ENCODE data around the gene ATP6V1E1. TPM values are rescaled to one million over a fixed set of nuclear protein-coding genes. Genes with fewer than 3 reads are reported as not detected.

The ATP6V1E1 gene
- total RNA-seq, 4 donors from 2014 or later, result 88.6 to 132 (median 119) TPM

GRCh38 chr22:17665854-17666253, 37.3 kb upstream of the ATP6V1E1 start:
- whole genome bisulfite sequencing, 2 donors, result 83 to 88% methylated on average over 3 of the region's 3 CpGs
- TF ChIP-seq, protein P1, sequence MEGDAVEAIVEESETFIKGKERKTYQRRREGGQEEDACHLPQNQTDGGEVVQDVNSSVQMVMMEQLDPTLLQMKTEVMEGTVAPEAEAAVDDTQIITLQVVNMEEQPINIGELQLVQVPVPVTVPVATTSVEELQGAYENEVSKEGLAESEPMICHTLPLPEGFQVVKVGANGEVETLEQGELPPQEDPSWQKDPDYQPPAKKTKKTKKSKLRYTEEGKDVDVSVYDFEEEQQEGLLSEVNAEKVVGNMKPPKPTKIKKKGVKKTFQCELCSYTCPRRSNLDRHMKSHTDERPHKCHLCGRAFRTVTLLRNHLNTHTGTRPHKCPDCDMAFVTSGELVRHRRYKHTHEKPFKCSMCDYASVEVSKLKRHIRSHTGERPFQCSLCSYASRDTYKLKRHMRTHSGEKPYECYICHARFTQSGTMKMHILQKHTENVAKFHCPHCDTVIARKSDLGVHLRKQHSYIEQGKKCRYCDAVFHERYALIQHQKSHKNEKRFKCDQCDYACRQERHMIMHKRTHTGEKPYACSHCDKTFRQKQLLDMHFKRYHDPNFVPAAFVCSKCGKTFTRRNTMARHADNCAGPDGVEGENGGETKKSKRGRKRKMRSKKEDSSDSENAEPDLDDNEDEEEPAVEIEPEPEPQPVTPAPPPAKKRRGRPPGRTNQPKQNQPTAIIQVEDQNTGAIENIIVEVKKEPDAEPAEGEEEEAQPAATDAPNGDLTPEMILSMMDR (IDR thresholded peaks at IDR 0.05), result no peak
- TF ChIP-seq POLR2A (IDR thresholded peaks at IDR 0.05), result no peak
- no peak overlapping the region for H3K4me3 ChIP-seq (replicated peaks in 1 of 3)
- H3K27ac ChIP-seq, result no peak overlapping the region
- intact Hi-C loops (cut with DNase I), result no loop called here
- peaks cover under 1 to 18% of the 10 kb centered on the region in 2 donors for H3K36me3 ChIP-seq
- no peaks in the 10 kb centered on the region for H3K4me1 ChIP-seq
- no peaks in the 10 kb centered on the region for H3K27me3 ChIP-seq
- no peak for DNase-seq
- no peaks in the 10 kb centered on the region for H3K9me3 ChIP-seq

GRCh38 chr22:17665248-17665647, 36.7 kb upstream of the ATP6V1E1 start:
- WGBS, 2 donors, result 93 to 95% methylated on average over 3 of the region's 3 CpGs
- H3K36me3 ChIP-seq, result peaks cover 6 to 19% of the 10 kb centered on the region in 2 donors
- DNase-seq, result no peak
- no peak for TF ChIP-seq POLR2A (IDR thresholded peaks at IDR 0.05)
- TF ChIP-seq, protein P1 (IDR thresholded peaks at IDR 0.05), result no peak
- H3K27ac ChIP-seq, result no peak overlapping the region
- no peaks in the 10 kb centered on the region for H3K4me1 ChIP-seq
- no peak overlapping the region for H3K4me3 ChIP-seq (replicated peaks in 1 of 3)
- no peaks in the 10 kb centered on the region for H3K27me3 ChIP-seq
- intact Hi-C loops (cut with DNase I), result no loop called here
- no peaks in the 10 kb centered on the region for H3K9me3 ChIP-seq

DNA sequence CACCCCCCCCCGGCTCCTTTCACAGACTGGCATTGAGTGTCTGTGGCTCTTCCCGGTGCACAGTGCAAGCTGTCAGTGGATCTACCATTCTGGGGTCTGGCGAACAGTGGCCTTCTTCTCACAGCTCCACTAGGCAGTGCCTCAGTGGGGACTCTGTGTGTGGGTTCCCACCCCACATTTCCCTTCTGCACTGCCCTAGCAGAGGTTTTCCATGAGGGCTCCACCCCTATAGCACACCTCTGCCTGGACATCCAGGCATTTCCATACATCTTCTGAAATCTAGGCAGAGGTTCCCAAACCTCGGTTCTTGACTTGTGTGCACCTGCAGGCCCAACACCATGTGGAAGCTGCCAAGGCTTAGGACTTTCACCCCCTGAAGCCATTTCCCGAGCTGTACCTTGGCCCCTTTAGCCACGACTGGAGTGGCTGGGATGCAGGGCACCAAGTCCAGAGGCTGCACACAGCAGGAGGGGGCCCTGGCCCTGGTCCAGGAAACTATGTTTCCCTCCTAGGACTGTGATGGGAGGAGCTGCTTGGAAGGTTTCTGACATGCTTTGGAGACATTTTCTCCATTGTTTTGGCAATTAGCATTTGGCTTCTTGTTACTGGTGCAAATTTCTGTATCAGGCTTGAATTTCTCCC, 36.0 kb upstream of the ATP6V1E1 start:
- TF ChIP-seq, protein P1 (IDR thresholded peaks at IDR 0.05), result no peak
- TF ChIP-seq POLR2A (IDR thresholded peaks at IDR 0.05), result no peak
- H3K4me3 ChIP-seq (replicated peaks in 1 of 3), result no peak overlapping the region
- H3K36me3 ChIP-seq, result peaks cover 13 to 19% of the 10 kb centered on the region in 2 donors
- H3K9me3 ChIP-seq, result no peaks in the 10 kb centered on the region
- no peaks in the 10 kb centered on the region for H3K27me3 ChIP-seq
- 96% methylated on average over 6 of the region's 6 CpGs for WGBS, 2 donors
- no peak overlapping the region for H3K27ac ChIP-seq
- no peaks in the 10 kb centered on the region for H3K4me1 ChIP-seq
- intact Hi-C loops (cut with DNase I), result no loop called here
- DNase-seq, result no peak

GRCh38 chr22:17656870-17657395, 28.4 kb upstream of the ATP6V1E1 start:
- no peak overlapping the region for H3K27ac ChIP-seq
- no peak for DNase-seq
- WGBS, 2 donors, result 81 to 87% methylated on average over 10 of the region's 10 CpGs
- no peak for TF ChIP-seq POLR2A (IDR thresholded peaks at IDR 0.05)
- TF ChIP-seq, protein P1 (IDR thresholded peaks at IDR 0.05), result no peak
- no peaks in the 10 kb centered on the region for H3K9me3 ChIP-seq
- H3K36me3 ChIP-seq, result peaks cover 10 to 17% of the 10 kb centered on the region in 2 donors
- no peaks in the 10 kb centered on the region for H3K4me1 ChIP-seq
- H3K27me3 ChIP-seq, result no peaks in the 10 kb centered on the region
- intact Hi-C loops (cut with DNase I), result no loop called here
- H3K4me3 ChIP-seq (replicated peaks in 1 of 3), result no peak overlapping the region

DNA sequence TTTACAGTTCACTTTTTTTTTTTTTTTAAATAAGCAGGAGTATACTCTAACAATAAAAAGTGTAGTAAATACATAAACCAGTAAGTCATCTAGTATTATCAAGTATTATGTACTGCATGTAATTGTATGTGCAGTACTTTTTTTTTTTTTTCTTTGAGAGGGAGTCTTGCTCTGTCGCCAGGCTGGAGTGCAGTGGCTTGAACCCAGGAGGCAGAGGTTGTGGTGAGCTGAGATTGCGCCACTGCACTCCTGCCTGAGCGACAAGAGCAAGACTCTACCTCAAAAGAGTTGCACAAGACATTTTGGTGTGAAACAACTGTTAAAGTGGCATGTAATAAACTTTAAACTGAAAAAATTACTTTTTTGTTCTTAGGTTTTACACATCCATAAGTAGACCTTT, 26.7 kb upstream of the ATP6V1E1 start:
- peaks cover 5 to 11% of the 10 kb centered on the region in 2 donors for H3K36me3 ChIP-seq
- no peaks in the 10 kb centered on the region for H3K9me3 ChIP-seq
- no peak for TF ChIP-seq POLR2A (IDR thresholded peaks at IDR 0.05)
- TF ChIP-seq, protein P1 (IDR thresholded peaks at IDR 0.05), result no peak
- no peak overlapping the region for H3K4me3 ChIP-seq (replicated peaks in 1 of 3)
- no peaks in the 10 kb centered on the region for H3K4me1 ChIP-seq
- no peaks in the 10 kb centered on the region for H3K27me3 ChIP-seq
- intact Hi-C loops (cut with DNase I), result no loop called here
- WGBS, 2 donors, result 94 to 95% methylated on average over 3 of the region's 3 CpGs
- DNase-seq, result no peak
- H3K27ac ChIP-seq, result no peak overlapping the region

Data from thyroid gland (tissue), 4 donors.